Measurements from ENCODE around the gene ERI3.
A peak's percentile ranks its signal among the peaks of the same experiment; 100 is the strongest.

Gene ERI3

GRCh38 chr1:44261171-44261817, 93.8 kb downstream of the ERI3 start:
- DNase-seq = no peak

- no peak for DNase-seq
These were observed 94.3 kb downstream of the ERI3 start for GRCh38 chr1:44260792-44261170.

- DNase-seq = no peak
These were observed 96.0 kb downstream of the ERI3 start for GRCh38 chr1:44259090-44259489.

GRCh38 chr1:44256762-44257554, 98.1 kb downstream of the ERI3 start:
- no peak for DNase-seq

GRCh38 chr1:44254392-44254910, 100.6 kb downstream of the ERI3 start:
- DNase-seq = no peak

- DNase-seq = no peak
These were observed 102.9 kb downstream of the ERI3 start for GRCh38 chr1:44251989-44252671.

- no peak for DNase-seq
These were observed 103.6 kb downstream of the ERI3 start for GRCh38 chr1:44251486-44251885.

GRCh38 chr1:44250068-44250781, 104.8 kb downstream of the ERI3 start:
- no peak for DNase-seq

- no peak for DNase-seq
These were observed 105.5 kb downstream of the ERI3 start for GRCh38 chr1:44249543-44249942.

- no peak for DNase-seq
These were observed 108.3 kb downstream of the ERI3 start for GRCh38 chr1:44246806-44247205.

- no peak for DNase-seq
These were observed 110.1 kb downstream of the ERI3 start for GRCh38 chr1:44244986-44245385.

GRCh38 chr1:44243782-44244495, 111.1 kb downstream of the ERI3 start:
- DNase-seq = no peak

- no peak for DNase-seq
These were observed 112.3 kb downstream of the ERI3 start for GRCh38 chr1:44242746-44243145.

- DNase-seq = no peak
These were observed 114.0 kb downstream of the ERI3 start for GRCh38 chr1:44240802-44241671.

GRCh38 chr1:44239961-44240371, 115.1 kb downstream of the ERI3 start:
- DNase-seq = no peak

- no peak for DNase-seq
These were observed 115.6 kb downstream of the ERI3 start for GRCh38 chr1:44239331-44239960.

GRCh38 chr1:44238660-44239059, 116.4 kb downstream of the ERI3 start:
- no peak for DNase-seq

GRCh38 chr1:44237721-44238457, 117.2 kb downstream of the ERI3 start:
- peak; percentile 72 for DNase-seq

GRCh38 chr1:44236490-44237272, 118.4 kb downstream of the ERI3 start:
- no peak for DNase-seq

Data from activated CD8-positive, alpha-beta memory T cell treated with anti-CD3 and anti-CD28 coated beads for 24 hours (primary cell).